ENCODE data around the gene MME.

MME gene

DNA sequence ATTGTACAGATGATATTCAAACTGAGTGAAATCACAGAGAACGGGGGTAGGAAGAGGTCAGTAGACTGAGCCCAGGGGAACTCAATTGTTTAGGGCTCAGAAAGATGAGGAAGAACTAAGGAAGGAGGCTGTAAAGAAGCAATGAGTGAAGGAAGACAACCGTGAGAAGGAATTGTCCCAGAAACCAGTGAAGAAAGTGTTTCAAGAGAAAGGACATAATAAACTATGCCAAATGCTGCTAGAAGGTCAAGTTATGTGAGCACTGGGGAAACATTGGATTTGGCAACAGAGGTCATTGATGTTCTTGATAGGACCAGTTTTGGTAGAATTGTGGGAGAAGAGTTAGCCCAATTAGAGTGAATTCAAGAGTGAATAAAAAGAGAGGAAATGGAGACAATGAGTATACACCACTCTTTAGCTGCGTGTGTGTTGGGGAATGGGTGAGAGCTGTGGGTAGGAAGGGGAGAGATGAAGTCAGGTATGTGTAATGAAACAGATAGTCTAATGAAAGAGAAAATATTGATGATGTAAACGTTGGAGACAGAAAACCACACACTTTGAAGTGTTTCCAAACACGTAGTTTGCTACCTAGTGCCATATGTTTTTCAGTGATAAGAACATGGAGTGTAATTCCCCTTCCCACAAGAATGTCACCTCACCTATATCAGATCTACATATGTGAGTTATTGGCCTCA, 42.5 kb upstream of the MME start:
- Mint-ChIP-seq H3K27me3 (ENCODE audit: low read depth) (no peaks in the 10 kb centered on the region), H3K27ac (no peak overlapping the region), H3K4me3 (no peak overlapping the region), H3K9me3 (no peaks in the 10 kb centered on the region), H3K36me3 (ENCODE audit: low read depth) (no peaks in the 10 kb centered on the region), H3K4me1 (no peaks in the 10 kb centered on the region)
- no peak for TF ChIP-seq CTCF (IDR thresholded peaks at IDR 0.05; ENCODE audit: unreplicated experiment in 3 of 3)

- Mint-ChIP-seq H3K4me1 (no peaks in the 10 kb centered on the region), H3K9me3 (no peaks in the 10 kb centered on the region), H3K36me3 (ENCODE audit: low read depth) (no peaks in the 10 kb centered on the region), H3K4me3 (no peak overlapping the region), H3K27me3 (ENCODE audit: low read depth) (no peaks in the 10 kb centered on the region), H3K27ac (no peak overlapping the region)
- no peak for TF ChIP-seq CTCF (IDR thresholded peaks at IDR 0.05; ENCODE audit: unreplicated experiment in 3 of 3)
These were observed 41.9 kb upstream of the MME start for GRCh38 chr3:155038203-155038554.

GRCh38 chr3:155046935-155047334, 33.2 kb upstream of the MME start:
- TF ChIP-seq CTCF (IDR thresholded peaks at IDR 0.05; ENCODE audit: unreplicated experiment in 3 of 3): no peak
- no peak overlapping the region for H3K4me3 Mint-ChIP-seq
- H3K4me1 Mint-ChIP-seq: no peaks in the 10 kb centered on the region
- H3K36me3 Mint-ChIP-seq (ENCODE audit: low read depth): no peaks in the 10 kb centered on the region
- H3K27ac Mint-ChIP-seq: no peak overlapping the region
- H3K27me3 Mint-ChIP-seq (ENCODE audit: low read depth): no peaks in the 10 kb centered on the region
- H3K9me3 Mint-ChIP-seq: peaks cover 20% of the 10 kb centered on the region

GRCh38 chr3:155047672-155048071, 32.4 kb upstream of the MME start:
- Mint-ChIP-seq H3K36me3 (ENCODE audit: low read depth) (peaks cover under 1% of the 10 kb centered on the region), H3K27ac (no peak overlapping the region), H3K4me1 (no peaks in the 10 kb centered on the region), H3K27me3 (ENCODE audit: low read depth) (no peaks in the 10 kb centered on the region), H3K9me3 (peaks cover 23% of the 10 kb centered on the region), H3K4me3 (no peak overlapping the region)
- TF ChIP-seq CTCF (IDR thresholded peaks at IDR 0.05; ENCODE audit: unreplicated experiment in 3 of 3): no peak

- Mint-ChIP-seq H3K4me3 (no peak overlapping the region), H3K27ac (no peak overlapping the region), H3K4me1 (no peaks in the 10 kb centered on the region), H3K36me3 (ENCODE audit: low read depth) (peaks cover 7% of the 10 kb centered on the region), H3K9me3 (peaks cover 38% of the 10 kb centered on the region), H3K27me3 (ENCODE audit: low read depth) (peaks cover 4% of the 10 kb centered on the region)
- no peak for TF ChIP-seq CTCF (IDR thresholded peaks at IDR 0.05; ENCODE audit: unreplicated experiment in 3 of 3)
These were observed 30.2 kb upstream of the MME start for GRCh38 chr3:155049959-155050358.

DNA sequence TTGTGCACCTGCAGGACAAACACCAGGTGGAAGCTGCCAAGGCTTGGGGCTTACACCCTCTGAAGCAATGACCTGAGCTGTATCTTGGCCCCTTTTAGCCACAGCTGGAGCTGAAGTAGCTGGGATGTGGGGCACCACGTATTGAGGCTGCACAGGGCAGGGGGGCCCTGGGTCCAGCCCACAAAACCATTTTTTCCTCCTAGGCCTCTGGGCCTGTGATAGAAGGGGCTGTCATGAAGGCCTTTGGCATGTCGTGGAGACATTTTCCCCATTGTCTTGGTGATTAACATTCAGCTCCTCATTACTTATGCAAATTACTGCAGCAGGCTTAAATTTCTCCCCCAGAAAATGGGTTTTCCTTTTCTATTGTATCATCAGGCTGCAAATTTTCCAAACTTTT, 27.6 kb upstream of the MME start:
- no peaks in the 10 kb centered on the region for H3K4me1 Mint-ChIP-seq
- H3K27ac Mint-ChIP-seq: no peak overlapping the region
- no peak overlapping the region for H3K4me3 Mint-ChIP-seq
- TF ChIP-seq CTCF (IDR thresholded peaks at IDR 0.05; ENCODE audit: unreplicated experiment in 3 of 3): no peak
- peaks cover 38% of the 10 kb centered on the region for H3K9me3 Mint-ChIP-seq
- peaks cover 7% of the 10 kb centered on the region for H3K36me3 Mint-ChIP-seq (ENCODE audit: low read depth)
- peaks cover 4% of the 10 kb centered on the region for H3K27me3 Mint-ChIP-seq (ENCODE audit: low read depth)
